IMR-90 (cell line): Measurements from ENCODE around the gene BIRC5. TPM values are rescaled to one million over a fixed set of nuclear protein-coding genes. Genes with fewer than 3 reads are reported as not detected.

Source experiments
- ATAC-seq: fragments of 200-7000 bp; cut with Tn5 transposase; 2 replicates; pipeline ENCODE4 v1.9.1; 2020; ENCODE audit warnings: low read depth, mild to moderate bottlenecking, moderate library complexity
- BruUV-seq: library from RNA; stranded (reverse); fragments of 400-500 nt; replicated peaks from 2 replicates; lab custom pipeline; 2021; lab: Mats Ljungman, UMichigan
- CTCF ChIA-PET: fragments of 300-600 bp; formaldehyde crosslinking; extraction: SDS; loops from one replicate; lab custom pipeline; 2021; ENCODE audit warnings: antibody characterized with exemption; lab: Yijun Ruan, JAX
- POLR2A ChIA-PET: fragments of 300-600 bp; sonication (Branson Sonifier 250); formaldehyde crosslinking; loops from one replicate; lab custom pipeline; 2022; ENCODE audit warnings: antibody characterized with exemption; ENCODE audit not compliant: unreplicated experiment; lab: Charles Lee
- DNase-seq: peaks from one replicate; pipeline ENCODE4 v3.0.0; 2013
- H2AFZ ChIP-seq: replicated peaks from 2 replicates; pipeline ENCODE3; 2013; ENCODE audit warnings: low read length, mild to moderate bottlenecking; ENCODE audit not compliant: poor library complexity
- H2AK5ac ChIP-seq: 2 replicates; pipeline ENCODE4 v1.6.1; 2013; ENCODE audit warnings: low read depth, low read length, inconsistent platforms
- H2AK9ac ChIP-seq: replicated peaks from 2 replicates; pipeline ENCODE3; 2013; ENCODE audit warnings: mild to moderate bottlenecking, low read depth, low read length, moderate library complexity; ENCODE audit not compliant: poor library complexity
- H2BK120ac ChIP-seq: 2 replicates; pipeline ENCODE4 v1.6.1; 2013; ENCODE audit warnings: low read depth, low read length, inconsistent platforms
- H2BK15ac ChIP-seq: 3 replicates; pipeline ENCODE4 v1.6.1; 2013; ENCODE audit warnings: low read depth, low read length, inconsistent platforms
- H2BK20ac ChIP-seq: 2 replicates; pipeline ENCODE4 v1.6.1; 2013; ENCODE audit warnings: low read depth, mild to moderate bottlenecking, inconsistent platforms, low read length, moderate library complexity
- H2BK5ac ChIP-seq: 2 replicates; pipeline ENCODE4 v1.6.1; 2013; ENCODE audit warnings: mild to moderate bottlenecking, low read depth, low read length, inconsistent platforms; ENCODE audit not compliant: poor library complexity, severe bottlenecking
- H3K14ac ChIP-seq: replicated peaks from 2 replicates; pipeline ENCODE4 v1.6.1; 2013; ENCODE audit warnings: low read depth, low read length, inconsistent platforms
- H3K18ac ChIP-seq: 2 replicates; pipeline ENCODE4 v1.6.1; 2013; ENCODE audit warnings: low read depth, low read length, control low read depth
- H3K23ac ChIP-seq: 2 replicates; pipeline ENCODE4 v1.6.1; 2013; ENCODE audit warnings: low read depth, low read length, inconsistent platforms
- H3K27ac ChIP-seq: 2 replicates; pipeline ENCODE4 v1.5.1; 2013; ENCODE audit warnings: mild to moderate bottlenecking, control low read depth, low read length; ENCODE audit not compliant: insufficient read depth
- H3K27me3 ChIP-seq: 2 replicates; pipeline ENCODE4 v1.6.1; 2013; ENCODE audit warnings: low read length; ENCODE audit not compliant: control insufficient read depth, insufficient read depth
- H3K36me3 ChIP-seq: 2 replicates; pipeline ENCODE4 v1.6.1; 2013; ENCODE audit warnings: low read length, mixed read lengths; ENCODE audit not compliant: control insufficient read depth, insufficient read depth
- H3K4ac ChIP-seq: 2 replicates; pipeline ENCODE4 v1.6.1; 2013; ENCODE audit warnings: low read depth, low read length, inconsistent platforms
- H3K4me1 ChIP-seq: 2 replicates; pipeline ENCODE4 v1.6.1; 2013; ENCODE audit warnings: low read length, mixed read lengths; ENCODE audit not compliant: control insufficient read depth, insufficient read depth
- H3K4me2 ChIP-seq: 2 replicates; pipeline ENCODE4 v1.6.1; 2013; ENCODE audit warnings: low read depth, mild to moderate bottlenecking, control low read depth, low read length, moderate library complexity
- H3K4me3 ChIP-seq: 2 replicates; pipeline ENCODE4 v1.5.1; 2013; ENCODE audit warnings: low read depth, mild to moderate bottlenecking, control low read depth, low read length, moderate library complexity; ENCODE audit not compliant: insufficient read depth
- H3K56ac ChIP-seq: 2 replicates; pipeline ENCODE4 v1.6.1; 2013; ENCODE audit warnings: low read length, inconsistent platforms; ENCODE audit not compliant: insufficient read depth; ENCODE audit errors: extremely low read depth
- H3K79me1 ChIP-seq, 2 experiments: 2 replicates each; pipeline ENCODE4 v1.6.1; 2013; ENCODE audit warnings: low read length in 2 of 2, inconsistent platforms in 1 of 2, low read depth in 1 of 2
- H3K9ac ChIP-seq: 2 replicates; pipeline ENCODE4 v1.6.1; 2013; ENCODE audit warnings: low read depth, low read length, control low read depth
- H3K9me1 ChIP-seq: 2 replicates; pipeline ENCODE4 v1.6.1; 2013; ENCODE audit warnings: low read length, inconsistent platforms; ENCODE audit not compliant: insufficient read depth
- H3K9me3 ChIP-seq: 2 replicates; pipeline ENCODE4 v1.6.1; 2013; ENCODE audit warnings: low read length; ENCODE audit not compliant: control insufficient read depth, insufficient read depth
- H4K20me1 ChIP-seq: 2 replicates; pipeline ENCODE4 v1.6.1; 2013; ENCODE audit warnings: low read length, inconsistent platforms; ENCODE audit not compliant: insufficient read depth
- H4K5ac ChIP-seq: 2 replicates; pipeline ENCODE4 v1.6.1; 2013; ENCODE audit warnings: mild to moderate bottlenecking, low read depth, low read length, control low read depth
- H4K8ac ChIP-seq, 2 experiments: 2 replicates each; pipeline ENCODE4 v1.6.1; 2013; ENCODE audit warnings: low read depth in 2 of 2, low read length in 2 of 2, control low read depth in 1 of 2, inconsistent platforms in 1 of 2
- H4K91ac ChIP-seq: 2 replicates; pipeline ENCODE4 v1.6.1; 2013; ENCODE audit warnings: low read depth, low read length, inconsistent platforms; ENCODE audit not compliant: insufficient read depth
- CEBPB ChIP-seq: IDR thresholded peaks from 2 replicates; pipeline ENCODE4 v1.6.1; 2012; ENCODE audit warnings: low read depth, low read length, improper control_type of control experiment
- CHD1 ChIP-seq: IDR thresholded peaks from 2 replicates; pipeline ENCODE4 v1.6.1; 2012; ENCODE audit warnings: low read depth, low read length, improper control_type of control experiment
- ELK1 ChIP-seq: fragments of 150-350 bp; IDR thresholded peaks from 2 replicates; pipeline ENCODE4 v1.6.1; 2016; ENCODE audit warnings: low read depth, mild to moderate bottlenecking, low read length, moderate library complexity, borderline replicate concordance
- FOS ChIP-seq: fragments of 150-350 bp; IDR thresholded peaks from 2 replicates; pipeline ENCODE4 v1.6.1; 2016; ENCODE audit warnings: low read depth, low read length
- NFE2L2 ChIP-seq: fragments of 150-350 bp; IDR thresholded peaks from 2 replicates; pipeline ENCODE4 v1.6.1; 2016; ENCODE audit warnings: low read depth, mild to moderate bottlenecking, low read length
- POLR2A ChIP-seq: IDR thresholded peaks from 2 replicates; pipeline ENCODE4 v1.6.1; 2012; ENCODE audit warnings: mild to moderate bottlenecking, low read depth, low read length
- RCOR1 ChIP-seq: IDR thresholded peaks from 2 replicates; pipeline ENCODE4 v1.6.1; 2012; ENCODE audit warnings: mild to moderate bottlenecking, low read length, improper control_type of control experiment; ENCODE audit not compliant: insufficient replicate concordance
- SMC3 ChIP-seq: fragments of 150-350 bp; IDR thresholded peaks from 2 replicates; pipeline ENCODE4 v1.6.1; 2016; ENCODE audit warnings: low read depth, mild to moderate bottlenecking, antibody characterized with exemption, low read length, moderate library complexity
- USF2 ChIP-seq: fragments of 150-350 bp; IDR thresholded peaks from 2 replicates; pipeline ENCODE4 v1.6.1; 2017; ENCODE audit warnings: mild to moderate bottlenecking, antibody characterized with exemption, low read length, low read depth
- WGBS, 2 experiments: methylation state at CpG; one replicate each; pipeline versions ENCODE4 v1.1.5 to v1.1.7; 2013; ENCODE audit warnings: missing lambda C conversion rate in 2 of 2; ENCODE audit not compliant: insufficient read length in 1 of 2; ENCODE audit errors: extremely low coverage in 2 of 2; 5-methylcytosine and 5-hydroxymethylcytosine counted together
- dilution Hi-C: fragments of 300-500 bp; cut with HindIII; formaldehyde crosslinking; loops from one replicate; pipeline ENCODE4 v1.14.3; 2018; ENCODE audit warnings: low sequenced_read_pairs; ENCODE audit not compliant: unreplicated experiment
- in situ Hi-C: fragments of 300-500 bp; cut with MboI; formaldehyde crosslinking; loops from 3 replicates; pipeline ENCODE4 v1.14.3; 2019; ENCODE audit warnings: low sequenced_read_pairs, inconsistent platforms, mixed read lengths
- intact Hi-C: fragments of 100-400 bp; cut with micrococcal nuclease; formaldehyde crosslinking; loops from 2 replicates; pipeline ENCODE4 v1.10.0; 2022
- polyA plus RNA-seq, 3 experiments: library from polyadenylated mRNA; depleted of rRNA; stranded (reverse); fragments of >200 nt; gene quantifications; 2 replicates each; pipeline ENCODE4 v1.2.3, GENCODE V29; 2012; ENCODE audit warnings: low replicate concordance in 1 of 3
- total RNA-seq: library from RNA; depleted of rRNA; stranded (reverse); fragments of >200 nt; gene quantifications from 2 replicates; pipeline ENCODE4 v1.2.3, GENCODE V29; 2012

Gene BIRC5
- total and polyA plus RNA-seq, 2 of the 4 experiments (the other 2 are of a cell fraction): 16.6 to 52.7 TPM

GRCh38 chr17:78211032-78211431 is 3.0 kb upstream of the BIRC5 start:
- Histone ChIP-seq H3K79me1 (peaks cover 0 to 9% of the 10 kb centered on the region in 2 experiments; a peak in 1 of 4 replicates), H3K4me1 (0 out of 2 replicates have a peak, but pooled peaks cover 1% of the 10 kb centered on the region), H3K9me1 (0 out of 2 replicates have a peak, but pooled peaks cover 2% of the 10 kb centered on the region), H3K4me2 (no peak overlapping the region), H2BK20ac (no peak overlapping the region), H3K4me3 (no peak overlapping the region), H2BK15ac (no peak overlapping the region), H4K20me1 (no peaks in the 10 kb centered on the region), H3K56ac (no peak overlapping the region), H3K27ac (no peak overlapping the region), H3K27me3 (no peaks in the 10 kb centered on the region; the same call in 1 of the 2 replicates), H2AK9ac (no peak overlapping the region), H2AFZ (no peak overlapping the region), H2AK5ac (no peak overlapping the region), H4K91ac (no peak overlapping the region), H3K9ac (no peak overlapping the region), H2BK120ac (no peak overlapping the region), H3K4ac (no peak overlapping the region), H3K36me3 (0 out of 2 replicates have a peak, but pooled peaks cover 1% of the 10 kb centered on the region), H3K23ac (no peak overlapping the region), H4K5ac (no peak overlapping the region), H3K14ac (no peak overlapping the region), H2BK5ac (no peak overlapping the region), H3K18ac (no peak overlapping the region), H3K9me3 (no peaks in the 10 kb centered on the region), H4K8ac (no peak overlapping the region)
- BruUV-seq: no TSS peak
- ChIA-PET CTCF (no interaction called here), POLR2A (no interaction called here)
- in situ Hi-C loops: no loop called here
- DNase-seq (no peak), ATAC-seq (no peak)
- no peak for TF ChIP-seq RCOR1
- no peak for TF ChIP-seq CHD1
- no peak for TF ChIP-seq POLR2A
- TF ChIP-seq ELK1: no peak
- TF ChIP-seq NFE2L2: no peak
- no peak for TF ChIP-seq SMC3
- TF ChIP-seq FOS: no peak
- no peak for TF ChIP-seq USF2
- no peak for TF ChIP-seq CEBPB
- intact Hi-C loops: no loop called here
- dilution Hi-C loops: no loop called here
- WGBS, 2 experiments: no CpG with 5 or more reads among the region's 11 CpGs
